K562 (cell line): ENCODE results near the gene SLC1A3. TPM values are rescaled to one million over a fixed set of nuclear protein-coding genes. Genes with fewer than 3 reads are reported as not detected.

Experiments used
- CBFA2T3 ChIP-seq: fragments of 450-650 bp; IDR thresholded peaks from 2 replicates; pipeline ENCODE4 v1.6.1; 2017
- DPF2 ChIP-seq: fragments of 450-650 bp; IDR thresholded peaks from 2 replicates; pipeline ENCODE4 v1.6.1; 2016
- ESRRA ChIP-seq: fragments of 450-650 bp; IDR thresholded peaks from 2 replicates; pipeline ENCODE4 v1.6.1; 2014; ENCODE audit warnings: low read depth, mild to moderate bottlenecking, moderate library complexity, borderline replicate concordance
- HDAC2 ChIP-seq: fragments of 450-650 bp; IDR thresholded peaks from 2 replicates; pipeline ENCODE4 v1.6.1; 2016; ENCODE audit warnings: mild to moderate bottlenecking
- HLTF ChIP-seq: fragments of 450-650 bp; IDR thresholded peaks from 2 replicates; pipeline ENCODE4 v1.6.1; 2016
- KDM4B ChIP-seq, 2 experiments: fragments of 450-650 bp in 1 of 2; sonication (generic) in 1 of 2; IDR thresholded peaks; 2 replicates each; pipeline ENCODE4 v1.6.1; 2016 to 2017; ENCODE audit warnings: borderline replicate concordance in 2 of 2, antibody characterized with exemption in 1 of 2, low read depth in 1 of 2, mild to moderate bottlenecking in 1 of 2
- MECOM ChIP-seq: fragments of 250-450 bp; sonication (Bioruptor Pico); IDR thresholded peaks from 2 replicates; pipeline ENCODE4 v1.8.0; 2022; ENCODE audit warnings: inconsistent platforms
- MTA1 ChIP-seq: fragments of 450-650 bp; IDR thresholded peaks from 2 replicates; pipeline ENCODE4 v1.6.1; 2017; ENCODE audit warnings: borderline replicate concordance
- NFYB ChIP-seq: IDR thresholded peaks from 2 replicates; pipeline ENCODE4 v1.6.1; 2011; ENCODE audit warnings: mild to moderate bottlenecking, moderate library complexity; ENCODE audit not compliant: insufficient read length; ENCODE audit errors: extremely low read depth
- PHF20 ChIP-seq: fragments of 450-650 bp; IDR thresholded peaks from 2 replicates; pipeline ENCODE4 v1.6.1; 2018; ENCODE audit not compliant: partially characterized antibody
- RAD51 ChIP-seq: fragments of 450-650 bp; IDR thresholded peaks from 2 replicates; pipeline ENCODE4 v1.7.1; 2016; ENCODE audit warnings: low read depth, mild to moderate bottlenecking, borderline replicate concordance
- ZFPM2 ChIP-seq: fragments of 250-450 bp; sonication (Bioruptor Pico); IDR thresholded peaks from 2 replicates; pipeline ENCODE4 v1.5.1; 2022; ENCODE audit warnings: mild to moderate bottlenecking
- ZNF197 ChIP-seq: fragments of 200-800 bp; sonication (Bioruptor generic); IDR thresholded peaks from 2 replicates; pipeline ENCODE4 v1.6.1; 2016; ENCODE audit warnings: low read depth, missing genetic modification characterization, missing compliant biosample characterization
- ZNF764 ChIP-seq: fragments of 250-450 bp; sonication (Bioruptor Pico); IDR thresholded peaks from 2 replicates; pipeline ENCODE4 v1.4.0; 2020; ENCODE audit warnings: low read depth, mild to moderate bottlenecking, moderate library complexity
- ZNF766 ChIP-seq: fragments of 200-800 bp; sonication (Bioruptor generic); conservative IDR thresholded peaks from 2 replicates; pipeline ENCODE4 v1.6.1; 2016; ENCODE audit warnings: missing genetic modification characterization, missing compliant biosample characterization
- polyA plus RNA-seq, 8 experiments: library from polyadenylated mRNA; depleted of rRNA in 4 of 8; stranded (reverse) in 5 of 8; unstranded in 3 of 8; fragments of >200 nt; fragmentation: Nextera tagmentation in 2 of 8; fragmentation: Illumina TruSeq in 1 of 8; extraction: Ambion mirVana in 2 of 8; extraction: Trizol in 1 of 8; gene quantifications; 2 replicates each; pipeline versions ENCODE4 v1.2.1 to v1.2.3, GENCODE V29; 2011 to 2014; ENCODE audit warnings: inconsistent platforms in 1 of 8, missing spikeins in 1 of 8
- total RNA-seq, 7 experiments: library from RNA; depleted of rRNA in 6 of 7; stranded (reverse); fragments of >200 nt in 6 of 7; fragmentation: Illumina TruSeq in 2 of 7; extraction: Trizol in 2 of 7; gene quantifications; 2 replicates each; pipeline versions ENCODE4 v1.2.1 to v1.2.3, GENCODE V29; 2011 to 2021; ENCODE audit warnings: low replicate concordance in 1 of 7
- TF ChIP-seq, protein P1 (sequence below): sonication (generic); formaldehyde crosslinking; IDR thresholded peaks from 2 replicates; pipeline ENCODE4 v1.8.0; 2022; ENCODE audit warnings: missing genetic modification reagents, mild to moderate bottlenecking, borderline replicate concordance
- TF ChIP-seq, protein P2 (sequence below): fragments of 250-450 bp; sonication (Bioruptor Pico); IDR thresholded peaks from 2 replicates; pipeline ENCODE4 v1.9.0; 2021; ENCODE audit warnings: mild to moderate bottlenecking
- TF ChIP-seq, protein P3 (sequence below), 3 experiments: fragments of 200-800 bp in 1 of 3; fragments of 250-450 bp in 1 of 3; fragments of 450-650 bp in 1 of 3; sonication (Bioruptor Pico) in 1 of 3; sonication (Bioruptor generic) in 1 of 3; formaldehyde crosslinking in 1 of 3; IDR thresholded peaks; 2 replicates each; pipeline versions ENCODE4 v1.6.1 to v1.8.0; 2016 to 2022; ENCODE audit warnings: mild to moderate bottlenecking in 2 of 3, missing genetic modification characterization in 2 of 3, missing compliant biosample characterization in 1 of 3, moderate library complexity in 1 of 3
- TF ChIP-seq, protein P4 (sequence below): sonication (generic); formaldehyde crosslinking; IDR thresholded peaks from 2 replicates; pipeline ENCODE4 v1.8.1; 2022; ENCODE audit warnings: missing genetic modification reagents
- TF ChIP-seq, protein P5 (sequence below): fragments of 250-450 bp; sonication (Bioruptor Pico); IDR thresholded peaks from 2 replicates; pipeline ENCODE4 v1.4.0; 2020; ENCODE audit warnings: mild to moderate bottlenecking

SLC1A3 gene
- total and polyA plus RNA-seq, 9 of the 15 experiments (the other 6 are each of a cell fraction or from before 2014, with no cell fraction given) = 0.13 TPM; not detected in 8

DNA sequence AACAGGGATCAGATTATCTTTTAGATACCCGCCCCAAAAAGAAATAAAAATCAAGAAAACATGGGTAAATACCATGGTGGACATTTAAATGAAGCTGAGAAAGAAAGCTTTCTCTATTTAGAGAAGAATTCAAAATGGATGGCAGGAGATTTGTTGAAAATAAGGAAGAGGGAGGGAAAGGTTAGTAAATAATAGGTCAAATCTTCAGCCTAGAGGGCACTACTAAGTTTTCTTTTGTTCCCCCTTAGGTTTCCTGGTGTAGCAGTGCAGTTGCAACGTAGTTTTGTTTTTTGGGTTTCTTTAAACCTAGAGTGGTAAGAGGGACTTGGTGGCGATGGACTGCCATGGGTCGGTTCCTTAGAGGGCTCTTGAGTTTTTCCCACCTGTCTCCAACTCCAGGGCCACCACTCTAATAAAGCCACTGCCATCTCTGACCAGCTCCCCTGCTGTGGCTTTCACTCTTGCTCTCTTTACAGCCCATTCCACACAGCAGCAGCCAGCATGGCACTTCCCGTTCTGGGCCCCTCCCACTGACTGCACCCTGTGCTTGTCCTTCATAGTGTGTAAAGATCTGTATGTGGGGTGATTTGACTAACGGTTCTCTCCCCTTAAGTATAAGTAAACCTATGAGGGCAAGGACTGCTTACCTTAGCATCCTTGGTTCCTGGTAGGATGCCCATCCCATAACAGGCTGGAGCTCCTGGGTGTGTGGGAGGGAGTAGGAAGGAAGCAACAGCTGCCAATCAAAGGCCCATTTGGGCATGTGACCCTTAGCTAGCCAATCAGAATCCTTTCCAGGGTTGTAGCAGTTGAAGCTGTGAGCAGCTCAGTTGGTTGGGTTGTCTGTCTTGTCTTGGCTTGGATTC lies 118.3 kb downstream of the SLC1A3 start (continued):
- TF ChIP-seq NFYB (peak; percentile 78), DPF2 (no peak), ZNF764 (CRISPR knock-in tag) (no peak), ZNF197 (CRISPR knock-in tag) (no peak), ZNF766 (CRISPR knock-in tag) (peak; percentile 10; the same call in 1 of the 2 replicates), PHF20 (no peak), RAD51 (peak; percentile 92), MTA1 (no peak), CBFA2T3 (no peak), HLTF (no peak), ZFPM2 (CRISPR knock-in tag) (no peak), ESRRA (no peak), MECOM (CRISPR knock-in tag) (no peak), KDM4B (IDR thresholded peaks at IDR 0.05; ENCODE audit: borderline replicate concordance in 2 of 2, low read depth in 1 of 2) (no peak), HDAC2 (no peak)
- TF ChIP-seq, protein P1, sequence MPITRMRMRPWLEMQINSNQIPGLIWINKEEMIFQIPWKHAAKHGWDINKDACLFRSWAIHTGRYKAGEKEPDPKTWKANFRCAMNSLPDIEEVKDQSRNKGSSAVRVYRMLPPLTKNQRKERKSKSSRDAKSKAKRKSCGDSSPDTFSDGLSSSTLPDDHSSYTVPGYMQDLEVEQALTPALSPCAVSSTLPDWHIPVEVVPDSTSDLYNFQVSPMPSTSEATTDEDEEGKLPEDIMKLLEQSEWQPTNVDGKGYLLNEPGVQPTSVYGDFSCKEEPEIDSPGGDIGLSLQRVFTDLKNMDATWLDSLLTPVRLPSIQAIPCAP (CRISPR knock-in tag) = no peak
- TF ChIP-seq, protein P2, sequence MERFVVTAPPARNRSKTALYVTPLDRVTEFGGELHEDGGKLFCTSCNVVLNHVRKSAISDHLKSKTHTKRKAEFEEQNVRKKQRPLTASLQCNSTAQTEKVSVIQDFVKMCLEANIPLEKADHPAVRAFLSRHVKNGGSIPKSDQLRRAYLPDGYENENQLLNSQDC (CRISPR knock-in tag) = no peak
- TF ChIP-seq, protein P3, sequence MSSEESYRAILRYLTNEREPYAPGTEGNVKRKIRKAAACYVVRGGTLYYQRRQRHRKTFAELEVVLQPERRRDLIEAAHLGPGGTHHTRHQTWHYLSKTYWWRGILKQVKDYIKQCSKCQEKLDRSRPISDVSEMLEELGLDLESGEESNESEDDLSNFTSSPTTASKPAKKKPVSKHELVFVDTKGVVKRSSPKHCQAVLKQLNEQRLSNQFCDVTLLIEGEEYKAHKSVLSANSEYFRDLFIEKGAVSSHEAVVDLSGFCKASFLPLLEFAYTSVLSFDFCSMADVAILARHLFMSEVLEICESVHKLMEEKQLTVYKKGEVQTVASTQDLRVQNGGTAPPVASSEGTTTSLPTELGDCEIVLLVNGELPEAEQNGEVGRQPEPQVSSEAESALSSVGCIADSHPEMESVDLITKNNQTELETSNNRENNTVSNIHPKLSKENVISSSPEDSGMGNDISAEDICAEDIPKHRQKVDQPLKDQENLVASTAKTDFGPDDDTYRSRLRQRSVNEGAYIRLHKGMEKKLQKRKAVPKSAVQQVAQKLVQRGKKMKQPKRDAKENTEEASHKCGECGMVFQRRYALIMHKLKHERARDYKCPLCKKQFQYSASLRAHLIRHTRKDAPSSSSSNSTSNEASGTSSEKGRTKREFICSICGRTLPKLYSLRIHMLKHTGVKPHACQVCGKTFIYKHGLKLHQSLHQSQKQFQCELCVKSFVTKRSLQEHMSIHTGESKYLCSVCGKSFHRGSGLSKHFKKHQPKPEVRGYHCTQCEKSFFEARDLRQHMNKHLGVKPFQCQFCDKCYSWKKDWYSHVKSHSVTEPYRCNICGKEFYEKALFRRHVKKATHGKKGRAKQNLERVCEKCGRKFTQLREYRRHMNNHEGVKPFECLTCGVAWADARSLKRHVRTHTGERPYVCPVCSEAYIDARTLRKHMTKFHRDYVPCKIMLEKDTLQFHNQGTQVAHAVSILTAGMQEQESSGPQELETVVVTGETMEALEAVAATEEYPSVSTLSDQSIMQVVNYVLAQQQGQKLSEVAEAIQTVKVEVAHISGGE (CRISPR knock-in tag; IDR thresholded peaks at IDR 0.05) = peak in 1 of 3 experiments; percentile 62; a peak in 2 of 6 replicates
- TF ChIP-seq, protein P4, sequence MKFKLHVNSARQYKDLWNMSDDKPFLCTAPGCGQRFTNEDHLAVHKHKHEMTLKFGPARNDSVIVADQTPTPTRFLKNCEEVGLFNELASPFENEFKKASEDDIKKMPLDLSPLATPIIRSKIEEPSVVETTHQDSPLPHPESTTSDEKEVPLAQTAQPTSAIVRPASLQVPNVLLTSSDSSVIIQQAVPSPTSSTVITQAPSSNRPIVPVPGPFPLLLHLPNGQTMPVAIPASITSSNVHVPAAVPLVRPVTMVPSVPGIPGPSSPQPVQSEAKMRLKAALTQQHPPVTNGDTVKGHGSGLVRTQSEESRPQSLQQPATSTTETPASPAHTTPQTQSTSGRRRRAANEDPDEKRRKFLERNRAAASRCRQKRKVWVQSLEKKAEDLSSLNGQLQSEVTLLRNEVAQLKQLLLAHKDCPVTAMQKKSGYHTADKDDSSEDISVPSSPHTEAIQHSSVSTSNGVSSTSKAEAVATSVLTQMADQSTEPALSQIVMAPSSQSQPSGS (CRISPR knock-in tag) = no peak
- TF ChIP-seq, protein P5, sequence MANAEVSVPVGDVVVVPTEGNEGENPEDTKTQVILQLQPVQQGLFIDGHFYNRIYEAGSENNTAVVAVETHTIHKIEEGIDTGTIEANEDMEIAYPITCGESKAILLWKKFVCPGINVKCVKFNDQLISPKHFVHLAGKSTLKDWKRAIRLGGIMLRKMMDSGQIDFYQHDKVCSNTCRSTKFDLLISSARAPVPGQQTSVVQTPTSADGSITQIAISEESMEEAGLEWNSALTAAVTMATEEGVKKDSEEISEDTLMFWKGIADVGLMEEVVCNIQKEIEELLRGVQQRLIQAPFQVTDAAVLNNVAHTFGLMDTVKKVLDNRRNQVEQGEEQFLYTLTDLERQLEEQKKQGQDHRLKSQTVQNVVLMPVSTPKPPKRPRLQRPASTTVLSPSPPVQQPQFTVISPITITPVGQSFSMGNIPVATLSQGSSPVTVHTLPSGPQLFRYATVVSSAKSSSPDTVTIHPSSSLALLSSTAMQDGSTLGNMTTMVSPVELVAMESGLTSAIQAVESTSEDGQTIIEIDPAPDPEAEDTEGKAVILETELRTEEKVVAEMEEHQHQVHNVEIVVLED = no peak
